Measurements from ENCODE around the gene NPY. TPM values are rescaled to one million over a fixed set of nuclear protein-coding genes. Genes with fewer than 3 reads are reported as not detected.

The NPY gene
- total and polyA plus RNA-seq, 10 of the 15 experiments (the other 5 are each of a cell fraction or from before 2014, with no cell fraction given) = not detected

- Histone ChIP-seq H3K9me3 (replicated peaks; ENCODE audit: control insufficient read depth, insufficient read depth, low read length) (no peaks in the 10 kb centered on the region; the same call in 2 of the 3 replicates), H2AFZ (ENCODE audit: control insufficient read depth, low read depth, low read length) (no peak overlapping the region), H4K20me1 (ENCODE audit: control insufficient read depth, insufficient read depth) (no peaks in the 10 kb centered on the region), H3K4me2 (ENCODE audit: control insufficient read depth, insufficient read depth) (no peak overlapping the region), H3K4me1 (ENCODE audit: control insufficient read depth, insufficient read depth, low read length) (peaks cover 6% of the 10 kb centered on the region; the same call in 1 of the 2 replicates), H3K79me2 (ENCODE audit: control insufficient read depth, insufficient read depth, low read length) (no peaks in the 10 kb centered on the region), H3K36me3 (ENCODE audit: control insufficient read depth in 2 of 2, insufficient read depth in 2 of 2, low read length in 1 of 2) (no peaks in the 10 kb centered on the region), H3K27ac (ENCODE audit: control insufficient read depth, insufficient read depth) (no peak overlapping the region), H3K27me3 (replicated peaks in 1 of 2; ENCODE audit: control insufficient read depth in 2 of 2, insufficient read depth in 2 of 2, low read length in 1 of 2) (peaks cover 8% of the 10 kb centered on the region in 2 experiments), H3K9ac (ENCODE audit: control insufficient read depth, insufficient read depth, low read length) (no peak overlapping the region), H3K4me3 (no peak overlapping the region)
- in situ Hi-C loops (cut with MboI) (no loop called here), intact Hi-C loops (cut with micrococcal nuclease; ENCODE audit: unreplicated experiment) (no loop called here)
- ATAC-seq = no peak
- no peak for FAIRE-seq
- SMC1A ChIA-PET (ENCODE audit: uncharacterized antibody, unreplicated experiment) = no interaction called here
- no peak for DNase-seq (ENCODE audit: low read depth, low spot score)
- CTCF ChIA-PET = interaction anchor here (0.8 to 2.5 kb wide), 2 partner anchors 10 to 25 kb away, joined by 4 to 7 read pairs; no protein-coding TSS in a partner anchor
- RAD21 ChIA-PET (ENCODE audit: unreplicated experiment) = no interaction called here
- POLR2A ChIA-PET = no interaction called here
- TF ChIP-seq CHD4 (IDR thresholded peaks at IDR 0.05) (no peak), POLR2AphosphoS5 (IDR thresholded peaks at IDR 0.05; ENCODE audit: low read length) (no peak), ESRRA (IDR thresholded peaks at IDR 0.05; ENCODE audit: low read length) (no peak), RUNX3 (IDR thresholded peaks at IDR 0.05; ENCODE audit: low read length) (no peak), FOXM1 (IDR thresholded peaks at IDR 0.05; ENCODE audit: low read depth, low read length) (no peak), NR2C1 (IDR thresholded peaks at IDR 0.05) (no peak), SPI1 (IDR thresholded peaks at IDR 0.05; ENCODE audit: borderline replicate concordance, insufficient read depth, low read depth, low read length) (no peak), BRCA1 (IDR thresholded peaks at IDR 0.05; ENCODE audit: low read depth, low read length) (no peak), HDAC6 (IDR thresholded peaks at IDR 0.05; ENCODE audit: unreplicated experiment) (no peak), LARP7 (IDR thresholded peaks at IDR 0.05) (no peak), CREM (IDR thresholded peaks at IDR 0.05; ENCODE audit: low read depth) (no peak), ZNF622 (IDR thresholded peaks at IDR 0.05) (no peak), CHD2 (IDR thresholded peaks at IDR 0.05; ENCODE audit: borderline replicate concordance, low read depth, low read length) (no peak), HDAC2 (IDR thresholded peaks at IDR 0.05) (no peak)
- TF ChIP-seq, protein P1, sequence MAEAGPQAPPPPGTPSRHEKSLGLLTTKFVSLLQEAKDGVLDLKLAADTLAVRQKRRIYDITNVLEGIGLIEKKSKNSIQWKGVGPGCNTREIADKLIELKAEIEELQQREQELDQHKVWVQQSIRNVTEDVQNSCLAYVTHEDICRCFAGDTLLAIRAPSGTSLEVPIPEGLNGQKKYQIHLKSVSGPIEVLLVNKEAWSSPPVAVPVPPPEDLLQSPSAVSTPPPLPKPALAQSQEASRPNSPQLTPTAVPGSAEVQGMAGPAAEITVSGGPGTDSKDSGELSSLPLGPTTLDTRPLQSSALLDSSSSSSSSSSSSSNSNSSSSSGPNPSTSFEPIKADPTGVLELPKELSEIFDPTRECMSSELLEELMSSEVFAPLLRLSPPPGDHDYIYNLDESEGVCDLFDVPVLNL (IDR thresholded peaks at IDR 0.05; ENCODE audit: low read depth, low read length) = no peak
- TF ChIP-seq, protein P2, sequence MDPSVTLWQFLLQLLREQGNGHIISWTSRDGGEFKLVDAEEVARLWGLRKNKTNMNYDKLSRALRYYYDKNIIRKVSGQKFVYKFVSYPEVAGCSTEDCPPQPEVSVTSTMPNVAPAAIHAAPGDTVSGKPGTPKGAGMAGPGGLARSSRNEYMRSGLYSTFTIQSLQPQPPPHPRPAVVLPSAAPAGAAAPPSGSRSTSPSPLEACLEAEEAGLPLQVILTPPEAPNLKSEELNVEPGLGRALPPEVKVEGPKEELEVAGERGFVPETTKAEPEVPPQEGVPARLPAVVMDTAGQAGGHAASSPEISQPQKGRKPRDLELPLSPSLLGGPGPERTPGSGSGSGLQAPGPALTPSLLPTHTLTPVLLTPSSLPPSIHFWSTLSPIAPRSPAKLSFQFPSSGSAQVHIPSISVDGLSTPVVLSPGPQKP (IDR thresholded peaks at IDR 0.05; ENCODE audit: low read depth, low read length) = no peak
- BruUV-seq (replicated peaks) = no TSS peak
Measured at GRCh38 chr7:24279512-24279911, 4.5 kb upstream of the NPY start.

Data from GM12878 (cell line).